Adrenal gland (tissue), 5 donors: ENCODE results near the gene GPR37L1.

Source experiments
- CTCF ChIP-seq, 6 experiments: fragments of 450-650 bp in 4 of 6; fragments of 200-600 bp in 2 of 6; sonication (generic) in 1 of 6; IDR thresholded peaks; 1 replicate in 5 of 6; 2 replicates in 1 of 6; pipeline versions ENCODE4 v1.5.1 to v1.8.0; 2016 to 2021; ENCODE audit warnings: antibody characterized with exemption in 6 of 6, mild to moderate bottlenecking in 2 of 6, moderate library complexity in 1 of 6
- POLR2A ChIP-seq, 2 donors: fragments of 450-650 bp; IDR thresholded peaks; one replicate each; pipeline ENCODE4 v1.6.1; 2017; ENCODE audit warnings: antibody characterized with exemption in 2 of 2, mild to moderate bottlenecking in 2 of 2, moderate library complexity in 1 of 2
- donor health status: DM: no; HTN: no; CAD: no.

GRCh38 chr1:202162418-202163280 is 39.9 kb downstream of the GPR37L1 start:
- TF ChIP-seq POLR2A (IDR thresholded peaks at IDR 0.05) (no peak), CTCF (IDR thresholded peaks at IDR 0.05) (no peak)
